GM10248 (cell line): Measurements from ENCODE around the gene CHFR.
"Not testable (repeated sequence)": the region's sequence is repeated elsewhere in the genome, so short reads cannot be mapped to it uniquely, and the experiment has no call there.

ENCODE experiments used
- CTCF ChIA-PET: fragments of 300-600 bp; sonication (Branson Sonifier 250); formaldehyde crosslinking; extraction: SDS; loops from one replicate; lab custom pipeline; 2021; ENCODE audit warnings: antibody characterized with exemption; lab: Yijun Ruan, JAX
- POLR2A ChIA-PET: fragments of 350-650 bp; sonication (Branson Sonifier 250); formaldehyde crosslinking; extraction: SDS; loops from one replicate; lab custom pipeline; 2020; ENCODE audit warnings: antibody characterized with exemption; lab: Yijun Ruan, JAX
- DNase-seq: peaks from one replicate; pipeline ENCODE4 v3.0.0; 2012; ENCODE audit errors: extremely low spot score
- CTCF ChIP-seq: IDR thresholded peaks from 2 replicates; pipeline ENCODE4 v1.5.1; 2012; ENCODE audit warnings: mild to moderate bottlenecking, low read depth; ENCODE audit errors: extremely low read depth, missing control alignments, control extremely low read depth

The CHFR gene

DNA sequence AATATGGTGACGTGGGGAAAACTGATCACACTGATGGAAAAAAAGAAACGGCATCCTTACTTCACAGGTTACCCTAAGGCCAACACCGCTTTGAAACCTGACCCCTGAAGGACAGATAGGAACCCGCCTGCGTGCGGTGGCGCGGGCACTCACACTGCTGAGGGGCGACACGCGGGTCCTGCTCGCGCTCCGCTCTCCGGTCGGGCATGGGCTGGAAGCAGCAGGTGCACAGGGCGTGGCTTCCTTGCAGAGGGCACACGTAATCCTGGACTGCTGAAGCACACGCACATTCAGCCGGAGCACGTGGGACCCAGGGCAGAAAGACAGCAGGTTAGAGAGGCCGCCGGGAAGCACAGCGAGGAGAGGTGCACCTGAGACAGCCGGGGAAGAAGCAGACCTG, 35.9 kb downstream of the CHFR start:
- ChIA-PET POLR2A (interaction anchor here (0.7 kb wide), 1 partner anchor 31 kb away, joined by 4 read pairs; no protein-coding TSS in a partner anchor), CTCF (no interaction called here)
- TF ChIP-seq CTCF: no peak
- no peak for DNase-seq

DNA sequence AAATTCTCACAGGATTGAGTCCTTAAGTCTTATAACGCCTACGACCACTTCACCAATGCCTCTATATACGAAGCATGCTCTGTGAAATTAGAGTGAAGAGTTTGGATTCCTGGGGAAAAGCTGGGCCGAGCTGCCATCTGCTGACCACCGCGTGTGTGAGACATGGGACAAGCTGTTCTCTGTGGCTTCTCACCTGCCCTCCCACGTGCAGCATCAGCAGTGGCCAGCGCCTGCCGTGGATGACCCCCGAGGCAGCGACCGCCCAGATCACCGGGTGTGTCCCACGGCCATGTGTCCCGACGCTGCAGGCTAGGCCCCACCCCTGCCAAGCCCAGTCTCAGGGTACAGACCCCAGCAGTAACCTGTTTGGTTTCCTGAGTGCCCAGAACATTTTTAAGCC, 37.1 kb downstream of the CHFR start:
- CTCF ChIA-PET: no interaction called here
- DNase-seq: no peak
- POLR2A ChIA-PET: interaction anchor here (0.5 kb wide), 1 partner anchor 156 kb away, joined by 7 read pairs; no protein-coding TSS in a partner anchor
- TF ChIP-seq CTCF: no peak

DNA sequence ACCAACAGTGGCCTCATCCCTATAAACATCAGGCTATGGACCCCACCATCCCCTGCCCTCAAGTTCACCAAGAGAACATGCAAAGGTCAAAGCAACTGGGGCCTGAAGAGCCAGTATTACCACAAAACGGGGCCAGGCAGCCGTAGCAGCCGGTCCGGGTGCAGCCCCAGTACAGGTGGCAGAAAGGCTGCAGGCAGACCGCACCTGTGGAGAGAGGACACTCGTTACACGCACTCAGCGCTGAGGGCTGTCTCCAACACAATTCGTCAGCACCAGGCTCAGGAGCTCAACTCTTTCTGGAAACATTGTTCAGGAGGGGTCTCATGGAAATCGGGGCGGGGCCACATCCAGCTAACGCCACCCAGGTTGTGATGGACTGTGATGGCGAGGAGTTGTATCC, 38.9 kb downstream of the CHFR start:
- POLR2A ChIA-PET: no interaction called here
- no peak for TF ChIP-seq CTCF
- no peak for DNase-seq
- CTCF ChIA-PET: no interaction called here

- TF ChIP-seq CTCF: no peak
- DNase-seq: no peak
- POLR2A ChIA-PET: no interaction called here
- CTCF ChIA-PET: interaction anchor here (1.1 to 1.5 kb wide), 3 partner anchors 9 to 79 kb away, joined by 4 read pairs; partner anchors contain the start of gene GOLGA3
Observed at GRCh38 chr12:132847363-132848356, 39.7 kb downstream of the CHFR start.

DNA sequence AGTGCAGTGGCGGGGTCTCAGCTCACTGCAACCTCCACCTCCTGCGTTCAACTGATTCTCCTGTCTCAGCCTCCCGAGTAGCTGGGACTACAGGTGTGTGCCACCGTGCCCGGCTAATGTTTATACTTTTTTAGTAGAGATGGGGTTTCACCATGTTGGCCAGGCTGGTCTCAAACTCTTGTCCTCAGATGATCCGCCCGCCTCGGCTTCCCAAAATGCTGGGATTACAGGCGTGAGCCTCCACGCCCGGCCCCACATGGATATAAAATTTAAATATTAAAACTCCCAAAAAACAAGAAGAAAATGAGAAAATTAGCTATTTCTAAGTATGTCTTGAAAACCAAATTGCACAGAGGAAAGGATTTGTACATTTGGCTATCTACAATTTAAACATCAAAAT, 42.7 kb downstream of the CHFR start:
- DNase-seq, POLR2A ChIA-PET: not testable (repeated sequence)
- CTCF ChIA-PET: interaction anchor here (1.7 kb wide), 1 partner anchor 12 kb away, joined by 4 read pairs; no protein-coding TSS in a partner anchor

DNA sequence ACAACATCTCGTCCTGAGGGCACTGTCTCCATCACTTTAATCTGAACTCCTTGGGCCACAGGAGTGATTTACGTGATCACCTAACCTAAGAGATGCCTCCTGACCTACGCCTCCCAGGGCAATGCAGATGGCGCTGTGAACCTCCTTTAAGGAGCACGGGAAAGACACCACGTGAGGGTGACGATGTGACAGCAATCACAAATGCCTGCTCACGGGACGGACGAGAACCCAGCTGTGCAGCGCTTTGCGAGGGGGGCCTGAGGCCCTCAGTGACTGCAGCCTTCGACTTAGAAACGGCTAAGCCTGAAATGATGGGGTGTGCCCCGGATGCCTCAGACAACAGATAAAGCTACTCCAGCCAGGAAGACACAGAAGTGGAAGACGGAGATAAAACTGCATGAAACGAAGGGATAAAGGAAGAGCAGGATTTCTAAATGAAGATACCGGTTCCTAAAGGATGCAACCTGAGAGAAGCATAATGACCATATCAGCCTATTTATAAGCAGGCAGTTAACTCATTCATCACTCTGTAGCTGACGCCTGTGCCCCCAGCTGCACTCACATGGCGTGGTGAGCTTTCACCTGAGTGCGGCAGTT, 44.9 kb downstream of the CHFR start:
- CTCF ChIA-PET: no interaction called here

More for the DNA sequence above, 44.9 kb downstream of the CHFR start:
- TF ChIP-seq CTCF: no peak
- POLR2A ChIA-PET: no interaction called here
- DNase-seq: no peak
